Activated CD8-positive, alpha-beta T cell treated with anti-CD3 and anti-CD28 coated beads, Interleukin-2, amount 10 ng/mL, durations not matched to agents 7 days and 5 days (primary cell): ENCODE results near the gene RAB39B. TPM values are rescaled to one million over a fixed set of nuclear protein-coding genes. Genes with fewer than 3 reads are reported as not detected.
"Not testable (repeated sequence)": the region's sequence is repeated elsewhere in the genome, so short reads cannot be mapped to it uniquely, and the experiment has no call there.

Source experiments
- ATAC-seq: fragments of 150-1000 bp; cut with Tn5 transposase; one replicate; pipeline ENCODE4 v1.10.0; 2021; ENCODE audit warnings: moderate library complexity
- CTCF ChIA-PET: fragments of 350-600 bp; sonication (Branson Sonifier 250); formaldehyde crosslinking; loops from one replicate; lab custom pipeline; 2021; ENCODE audit warnings: antibody characterized with exemption; lab: Charles Lee
- POLR2A ChIA-PET: fragments of 350-600 bp; sonication (Branson Sonifier 250); formaldehyde crosslinking; loops from one replicate; lab custom pipeline; 2021; ENCODE audit warnings: antibody characterized with exemption; lab: Charles Lee
- DNase-seq: peaks from one replicate; pipeline ENCODE4 v3.0.0-alpha.2; 2020
- H3K27ac Mint-ChIP-seq: one replicate; pipeline ENCODE4 v1.8.0; 2021; ENCODE audit warnings: mild to moderate bottlenecking, mixed read lengths
- H3K27me3 Mint-ChIP-seq: one replicate; pipeline ENCODE4 v1.8.0; 2021; ENCODE audit warnings: low read depth, mixed read lengths
- H3K36me3 Mint-ChIP-seq: one replicate; pipeline ENCODE4 v1.8.0; 2021; ENCODE audit warnings: low read depth, mixed read lengths
- H3K4me1 Mint-ChIP-seq: one replicate; pipeline ENCODE4 v1.8.0; 2021; ENCODE audit warnings: low read depth, mixed read lengths
- H3K4me3 Mint-ChIP-seq: one replicate; pipeline ENCODE4 v1.8.0; 2021; ENCODE audit warnings: mild to moderate bottlenecking, mixed read lengths
- H3K9me3 Mint-ChIP-seq: one replicate; pipeline ENCODE4 v1.8.0; 2022; ENCODE audit warnings: mixed read lengths; ENCODE audit not compliant: insufficient read depth
- total RNA-seq, 2 experiments: library from RNA; stranded (reverse); gene quantifications; one replicate each; pipeline ENCODE4 v1.2.3, GENCODE V29; 2021

The RAB39B gene
- total RNA-seq, 2 experiments from 2014 or later: 7.2 to 7.5 TPM

GRCh38 chrX:155246748-155247147, 17.5 kb downstream of the RAB39B start:
- ChIA-PET POLR2A (no interaction called here), CTCF (no interaction called here)
- Mint-ChIP-seq H3K9me3 (no peaks in the 10 kb centered on the region), H3K27me3 (no peaks in the 10 kb centered on the region), H3K4me3 (no peak overlapping the region), H3K27ac (no peak overlapping the region), H3K36me3 (no peaks in the 10 kb centered on the region), H3K4me1 (no peaks in the 10 kb centered on the region)
- no peak for ATAC-seq
- DNase-seq: no peak

- H3K27ac Mint-ChIP-seq: no peak overlapping the region
Measured at GRCh38 chrX:155242300-155242699, 22.0 kb downstream of the RAB39B start.

GRCh38 chrX:155237719-155238118, 26.6 kb downstream of the RAB39B start:
- H3K4me1 Mint-ChIP-seq: no peaks in the 10 kb centered on the region
- POLR2A ChIA-PET: no interaction called here
- DNase-seq (no peak), ATAC-seq (no peak)
- H3K27me3 Mint-ChIP-seq: no peaks in the 10 kb centered on the region
- CTCF ChIA-PET: interaction anchor here (0.6 to 0.9 kb wide), 2 partner anchors 21 to 61 kb away, joined by 3 read pairs; partner anchors contain the start of gene VBP1
- H3K27ac Mint-ChIP-seq: no peak overlapping the region
- no peaks in the 10 kb centered on the region for H3K9me3 Mint-ChIP-seq
- peaks cover 37% of the 10 kb centered on the region for H3K36me3 Mint-ChIP-seq
- no peak overlapping the region for H3K4me3 Mint-ChIP-seq

More at GRCh38 chrX:155242300-155242699, 22.0 kb downstream of the RAB39B start:
- Mint-ChIP-seq H3K27me3 (no peaks in the 10 kb centered on the region), H3K4me3 (no peak overlapping the region), H3K36me3 (peaks cover 17% of the 10 kb centered on the region), H3K4me1 (no peaks in the 10 kb centered on the region), H3K9me3 (no peaks in the 10 kb centered on the region)
- DNase-seq: no peak
- ChIA-PET POLR2A (no interaction called here), CTCF (no interaction called here)
- no peak for ATAC-seq

- Mint-ChIP-seq H3K4me3 (no peak overlapping the region), H3K36me3 (peaks cover 44% of the 10 kb centered on the region), H3K9me3 (no peaks in the 10 kb centered on the region), H3K27ac (no peak overlapping the region), H3K4me1 (peaks cover 4% of the 10 kb centered on the region), H3K27me3 (no peaks in the 10 kb centered on the region)
- ATAC-seq (no peak), DNase-seq (no peak)
- ChIA-PET CTCF (no interaction called here), POLR2A (no interaction called here)
Measured at GRCh38 chrX:155235891-155236290, 28.4 kb downstream of the RAB39B start.

GRCh38 chrX:155231163-155231562, 33.1 kb downstream of the RAB39B start:
- Mint-ChIP-seq H3K9me3 (no peaks in the 10 kb centered on the region), H3K36me3 (peaks cover 44% of the 10 kb centered on the region), H3K4me3 (no peak overlapping the region), H3K27ac (no peak overlapping the region), H3K27me3 (no peaks in the 10 kb centered on the region), H3K4me1 (peaks cover 5% of the 10 kb centered on the region)
- no peak for DNase-seq
- no peak for ATAC-seq
- CTCF ChIA-PET: no interaction called here
- POLR2A ChIA-PET: no interaction called here

GRCh38 chrX:155225774-155226173, 38.5 kb downstream of the RAB39B start:
- Mint-ChIP-seq H3K4me3 (no peak overlapping the region), H3K4me1 (no peaks in the 10 kb centered on the region), H3K9me3 (no peaks in the 10 kb centered on the region), H3K36me3 (peaks cover 51% of the 10 kb centered on the region), H3K27me3 (no peaks in the 10 kb centered on the region), H3K27ac (no peak overlapping the region)
- POLR2A ChIA-PET: interaction anchor here (1.4 kb wide), 1 partner anchor 9 kb away, joined by 5 read pairs; no protein-coding TSS in a partner anchor
- DNase-seq (no peak), ATAC-seq (no peak)
- CTCF ChIA-PET: interaction anchor here (2.3 kb wide), 1 partner anchor 9 kb away, joined by 8 read pairs; the partner anchor contains the start of gene VBP1

- H3K27ac Mint-ChIP-seq, H3K4me3 Mint-ChIP-seq, H3K4me1 Mint-ChIP-seq, CTCF ChIA-PET, H3K27me3 Mint-ChIP-seq, ATAC-seq, POLR2A ChIA-PET, H3K9me3 Mint-ChIP-seq, DNase-seq: not testable (repeated sequence)
- peaks cover 47% of the 10 kb centered on the region for H3K36me3 Mint-ChIP-seq
Measured at GRCh38 chrX:155223746-155224145, 40.5 kb downstream of the RAB39B start.

GRCh38 chrX:155221351-155221750, 42.9 kb downstream of the RAB39B start:
- H3K36me3 Mint-ChIP-seq: peaks cover 35% of the 10 kb centered on the region
- CTCF ChIA-PET: no interaction called here
- H3K27ac Mint-ChIP-seq: no peak overlapping the region
- POLR2A ChIA-PET: no interaction called here
- H3K27me3 Mint-ChIP-seq: no peaks in the 10 kb centered on the region
- no peaks in the 10 kb centered on the region for H3K9me3 Mint-ChIP-seq
- ATAC-seq (no peak), DNase-seq (no peak)
- H3K4me1 Mint-ChIP-seq: peaks cover 16% of the 10 kb centered on the region
- no peak overlapping the region for H3K4me3 Mint-ChIP-seq

- POLR2A ChIA-PET: no interaction called here
- CTCF ChIA-PET: no interaction called here
- Mint-ChIP-seq H3K27me3 (no peaks in the 10 kb centered on the region), H3K4me1 (peaks cover 18% of the 10 kb centered on the region), H3K9me3 (no peaks in the 10 kb centered on the region), H3K36me3 (peaks cover 26% of the 10 kb centered on the region), H3K27ac (no peak overlapping the region), H3K4me3 (peak overlapping the region; percentile 5)
- DNase-seq: no peak
- no peak for ATAC-seq
Measured at GRCh38 chrX:155218777-155219176, 45.5 kb downstream of the RAB39B start.

GRCh38 chrX:155216940-155217440, 47.3 kb downstream of the RAB39B start:
- H3K27me3 Mint-ChIP-seq: no peaks in the 10 kb centered on the region
- peak overlapping the region; percentile 95 for H3K4me3 Mint-ChIP-seq
- H3K36me3 Mint-ChIP-seq: peaks cover 13% of the 10 kb centered on the region
- POLR2A ChIA-PET: interaction anchor here (0.7 to 1.0 kb wide), 3 partner anchors 9 to 47 kb away, joined by 3 to 5 read pairs (median 5); no protein-coding TSS in a partner anchor
- CTCF ChIA-PET: interaction anchor here (0.9 to 2.1 kb wide), 6 partner anchors 9 to 299 kb away, joined by 3 to 12 read pairs (median 6); partner anchors contain the start of gene RAB39B
- ATAC-seq (no peak), DNase-seq (peak; percentile 22)
- peaks cover 18% of the 10 kb centered on the region for H3K4me1 Mint-ChIP-seq
- peak overlapping the region; percentile 90 for H3K27ac Mint-ChIP-seq
- no peaks in the 10 kb centered on the region for H3K9me3 Mint-ChIP-seq

- Mint-ChIP-seq H3K36me3 (peaks cover 7% of the 10 kb centered on the region), H3K27ac (peak within 1 kb of the TSS; percentile 90), H3K4me3 (peak within 1 kb of the TSS; percentile 95), H3K9me3 (no peaks in the 10 kb centered on the region), H3K27me3 (no peaks in the 10 kb centered on the region), H3K4me1 (peaks cover 18% of the 10 kb centered on the region)
- peak; percentile 100 for ATAC-seq
- CTCF ChIA-PET: interaction anchor here (0.9 to 2.1 kb wide), 7 partner anchors 10 to 299 kb away, joined by 3 to 12 read pairs (median 4); partner anchors contain the start of gene RAB39B
- POLR2A ChIA-PET: interaction anchor here (0.7 to 1.0 kb wide), 3 partner anchors 10 to 47 kb away, joined by 3 to 5 read pairs (median 5); no protein-coding TSS in a partner anchor
- peak; percentile 92 for DNase-seq
Measured at GRCh38 chrX:155216179-155216939, 47.9 kb downstream of the RAB39B start, which contains the start of gene VBP1. Gene VBP1, plus strand, starts transcription at chrX:155216460. Its CDS starts 23 bp downstream, at chrX:155216483.
